HG03457 (cell line): ENCODE data around the gene RRAGC.
"Not testable (repeated sequence)": the region's sequence is repeated elsewhere in the genome, so short reads cannot be mapped to it uniquely, and the experiment has no call there.

Source experiments
- ATAC-seq: cut with Tn5 transposase; IDR thresholded peaks from one replicate; pipeline ENCODE4 v1.9.1; 2021; ENCODE audit warnings: moderate number of reproducible peaks; ENCODE audit not compliant: unreplicated experiment

The RRAGC gene

GRCh38 chr1:38858833-38859560 lies 575 bp downstream of the RRAGC start:
- no peak for ATAC-seq

- ATAC-seq = no peak
Measured at GRCh38 chr1:38852780-38853179, 6.8 kb downstream of the RRAGC start.

GRCh38 chr1:38848071-38848470 lies 11.5 kb downstream of the RRAGC start:
- no peak for ATAC-seq

GRCh38 chr1:38846210-38846609 lies 13.4 kb downstream of the RRAGC start:
- no peak for ATAC-seq

GRCh38 chr1:38845088-38845487 lies 14.5 kb downstream of the RRAGC start:
- not testable (repeated sequence) for ATAC-seq

- ATAC-seq = no peak
Measured at GRCh38 chr1:38840281-38840680, 19.3 kb downstream of the RRAGC start.

GRCh38 chr1:38839363-38839762 lies 20.2 kb downstream of the RRAGC start:
- ATAC-seq = no peak

GRCh38 chr1:38836316-38836715 lies 23.3 kb downstream of the RRAGC start:
- not testable (repeated sequence) for ATAC-seq

GRCh38 chr1:38834937-38835827 lies 24.4 kb downstream of the RRAGC start:
- no peak for ATAC-seq

GRCh38 chr1:38834221-38834782 lies 25.3 kb downstream of the RRAGC start:
- ATAC-seq = no peak

GRCh38 chr1:38833146-38833545 lies 26.4 kb downstream of the RRAGC start:
- ATAC-seq = no peak

- no peak for ATAC-seq
Measured at GRCh38 chr1:38832370-38832734, 27.2 kb downstream of the RRAGC start.

- ATAC-seq = no peak
Measured at GRCh38 chr1:38831731-38832369, 27.7 kb downstream of the RRAGC start.

GRCh38 chr1:38829368-38829767 lies 30.2 kb downstream of the RRAGC start:
- ATAC-seq = no peak

- ATAC-seq = no peak
Measured at GRCh38 chr1:38827318-38827717, 32.3 kb downstream of the RRAGC start.

GRCh38 chr1:38826886-38827285 lies 32.7 kb downstream of the RRAGC start:
- ATAC-seq = no peak

- no peak for ATAC-seq
Measured at GRCh38 chr1:38826262-38826661, 33.3 kb downstream of the RRAGC start.

GRCh38 chr1:38820860-38821259 lies 38.7 kb downstream of the RRAGC start:
- no peak for ATAC-seq

- ATAC-seq = no peak
Measured at GRCh38 chr1:38819516-38819915, 40.1 kb downstream of the RRAGC start.

GRCh38 chr1:38819040-38819439 lies 40.5 kb downstream of the RRAGC start:
- ATAC-seq = no peak
